Measurements from ENCODE around the gene SBK1. TPM values are rescaled to one million over a fixed set of nuclear protein-coding genes. Genes with fewer than 3 reads are reported as not detected.
A peak's percentile ranks its signal among the peaks of the same experiment; 100 is the strongest.

The SBK1 gene
- total RNA-seq, 1 donor from 2014 or later, result 7.0 TPM

DNA sequence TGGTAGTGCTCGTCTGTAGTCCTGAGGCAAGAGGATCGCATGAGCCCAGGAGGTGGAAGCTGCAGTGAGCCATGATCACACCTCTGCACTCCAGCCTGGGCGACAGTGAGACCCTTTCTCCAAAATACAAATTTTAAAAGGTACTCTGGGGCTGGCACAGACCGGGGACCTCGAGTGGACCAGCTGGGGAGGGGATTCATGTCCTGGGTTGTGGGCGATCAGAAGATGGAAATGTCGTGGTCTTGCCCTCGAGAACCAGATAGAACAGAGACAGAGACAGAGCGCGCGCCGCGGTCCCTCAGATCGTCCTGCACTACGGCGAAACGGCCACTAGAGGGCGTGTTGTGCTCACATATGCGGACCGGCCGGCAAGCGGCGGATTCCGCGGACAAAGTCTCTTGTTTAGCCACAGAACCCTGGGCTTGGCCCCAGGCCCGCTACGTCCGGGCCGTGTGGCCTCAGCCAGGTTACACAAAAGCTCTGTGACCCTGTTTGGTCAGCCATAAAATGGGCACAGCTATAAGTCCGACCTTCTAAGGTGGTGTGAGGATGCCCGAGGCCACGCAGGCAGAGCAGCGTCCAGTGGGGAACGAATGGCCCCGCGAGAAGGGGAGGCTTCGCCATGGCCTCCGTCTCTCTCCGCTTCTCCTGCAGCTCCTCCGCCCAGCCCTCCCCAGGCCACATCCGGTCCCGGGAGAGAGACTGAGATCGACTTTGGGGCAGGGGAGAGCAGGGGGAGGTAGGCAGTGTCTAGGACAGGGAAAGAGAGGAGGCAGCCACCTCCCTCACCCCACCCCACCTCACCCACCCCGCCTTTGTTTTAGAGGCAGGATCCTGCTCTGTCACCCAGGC lies 14.6 kb upstream of the SBK1 start:
- Histone ChIP-seq H2AFZ (ENCODE audit: low read depth, low read length) (peak overlapping the region; percentile 99), H3K9ac (ENCODE audit: low read length) (peak overlapping the region; percentile 78), H3K4me2 (ENCODE audit: low read length) (peak overlapping the region; percentile 95), H3K4me3 (ENCODE audit: insufficient read depth, low read depth, low read length) (peak overlapping the region; percentile 70), H3K36me3 (ENCODE audit: insufficient read depth, low read length) (no peaks in the 10 kb centered on the region), H3K27me3 (ENCODE audit: insufficient read depth, low read length) (peaks cover 5% of the 10 kb centered on the region), H3K9me3 (ENCODE audit: insufficient read depth, low read depth, low read length) (no peaks in the 10 kb centered on the region), H3K4me1 (ENCODE audit: insufficient read depth, low read length) (no peaks in the 10 kb centered on the region), H4K20me1 (ENCODE audit: insufficient read depth, low read length) (no peaks in the 10 kb centered on the region), H3K27ac (ENCODE audit: low read depth, low read length) (no peak overlapping the region), H3K79me2 (ENCODE audit: insufficient read depth, low read length) (no peaks in the 10 kb centered on the region)
- DNase-seq (ENCODE audit: low read depth) (peak; percentile 34), FAIRE-seq (no peak)
- H3K4me1 Mint-ChIP-seq (ENCODE audit: low read depth, unreplicated experiment), result no peaks in the 10 kb centered on the region
- H3K36me3 Mint-ChIP-seq (ENCODE audit: low read depth, unreplicated experiment), result no peaks in the 10 kb centered on the region
- no peaks in the 10 kb centered on the region for H3K9me3 Mint-ChIP-seq (ENCODE audit: unreplicated experiment)
- H3K27ac Mint-ChIP-seq (ENCODE audit: unreplicated experiment), result peak overlapping the region; percentile 53
- TF ChIP-seq, protein P1, sequence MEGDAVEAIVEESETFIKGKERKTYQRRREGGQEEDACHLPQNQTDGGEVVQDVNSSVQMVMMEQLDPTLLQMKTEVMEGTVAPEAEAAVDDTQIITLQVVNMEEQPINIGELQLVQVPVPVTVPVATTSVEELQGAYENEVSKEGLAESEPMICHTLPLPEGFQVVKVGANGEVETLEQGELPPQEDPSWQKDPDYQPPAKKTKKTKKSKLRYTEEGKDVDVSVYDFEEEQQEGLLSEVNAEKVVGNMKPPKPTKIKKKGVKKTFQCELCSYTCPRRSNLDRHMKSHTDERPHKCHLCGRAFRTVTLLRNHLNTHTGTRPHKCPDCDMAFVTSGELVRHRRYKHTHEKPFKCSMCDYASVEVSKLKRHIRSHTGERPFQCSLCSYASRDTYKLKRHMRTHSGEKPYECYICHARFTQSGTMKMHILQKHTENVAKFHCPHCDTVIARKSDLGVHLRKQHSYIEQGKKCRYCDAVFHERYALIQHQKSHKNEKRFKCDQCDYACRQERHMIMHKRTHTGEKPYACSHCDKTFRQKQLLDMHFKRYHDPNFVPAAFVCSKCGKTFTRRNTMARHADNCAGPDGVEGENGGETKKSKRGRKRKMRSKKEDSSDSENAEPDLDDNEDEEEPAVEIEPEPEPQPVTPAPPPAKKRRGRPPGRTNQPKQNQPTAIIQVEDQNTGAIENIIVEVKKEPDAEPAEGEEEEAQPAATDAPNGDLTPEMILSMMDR (IDR thresholded peaks at IDR 0.05; ENCODE audit: insufficient read depth, low read depth, low read length), result peak; percentile 81
- TF ChIP-seq EZH2 (IDR thresholded peaks at IDR 0.05; ENCODE audit: insufficient read depth, low read length), result no peak
- peaks cover 37% of the 10 kb centered on the region for H3K27me3 Mint-ChIP-seq (ENCODE audit: low read depth, unreplicated experiment)
- peak overlapping the region; percentile 74 for H3K4me3 Mint-ChIP-seq (ENCODE audit: unreplicated experiment)

DNA sequence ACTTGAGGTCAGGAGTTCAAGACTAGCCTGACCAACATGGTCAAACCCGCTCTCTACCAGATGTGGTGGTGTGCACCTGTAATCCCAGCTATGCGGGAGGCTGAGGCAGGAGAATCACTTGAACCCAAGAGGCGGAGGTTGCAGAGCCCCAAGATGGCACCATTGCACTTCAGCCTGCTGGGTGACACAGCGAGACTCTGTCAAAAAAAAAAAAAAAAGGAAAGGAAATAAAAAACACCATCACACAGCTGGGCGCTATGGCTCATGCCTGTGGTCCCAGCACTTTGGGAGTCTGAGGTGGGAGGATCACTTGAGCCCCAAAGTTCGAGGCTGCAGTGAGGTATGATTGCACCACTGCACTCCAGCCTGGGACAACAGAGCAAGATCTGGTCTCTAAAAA lies 13.3 kb upstream of the SBK1 start:
- no peak for FAIRE-seq
- H3K4me2 ChIP-seq (ENCODE audit: low read length), result no peak overlapping the region
- H3K4me3 ChIP-seq (ENCODE audit: insufficient read depth, low read depth, low read length), result no peak overlapping the region
- Mint-ChIP-seq H3K27ac (ENCODE audit: unreplicated experiment) (no peak overlapping the region), H3K4me1 (ENCODE audit: low read depth, unreplicated experiment) (no peaks in the 10 kb centered on the region), H3K27me3 (ENCODE audit: low read depth, unreplicated experiment) (peaks cover 33% of the 10 kb centered on the region), H3K36me3 (ENCODE audit: low read depth, unreplicated experiment) (no peaks in the 10 kb centered on the region), H3K4me3 (ENCODE audit: unreplicated experiment) (no peak overlapping the region), H3K9me3 (ENCODE audit: unreplicated experiment) (no peaks in the 10 kb centered on the region)
- H3K9ac ChIP-seq (ENCODE audit: low read length), result no peak overlapping the region
- no peak overlapping the region for H3K27ac ChIP-seq (ENCODE audit: low read depth, low read length)
- TF ChIP-seq EZH2 (IDR thresholded peaks at IDR 0.05; ENCODE audit: insufficient read depth, low read length), result no peak
- TF ChIP-seq, protein P1 (IDR thresholded peaks at IDR 0.05; ENCODE audit: insufficient read depth, low read depth, low read length), result no peak
- peaks cover 4% of the 10 kb centered on the region for H3K27me3 ChIP-seq (ENCODE audit: insufficient read depth, low read length)
- H3K4me1 ChIP-seq (ENCODE audit: insufficient read depth, low read length), result no peaks in the 10 kb centered on the region
- H4K20me1 ChIP-seq (ENCODE audit: insufficient read depth, low read length), result no peaks in the 10 kb centered on the region
- H3K9me3 ChIP-seq (ENCODE audit: insufficient read depth, low read depth, low read length), result no peaks in the 10 kb centered on the region
- H3K36me3 ChIP-seq (ENCODE audit: insufficient read depth, low read length), result no peaks in the 10 kb centered on the region
- H2AFZ ChIP-seq (ENCODE audit: low read depth, low read length), result no peak overlapping the region
- no peak for DNase-seq (ENCODE audit: low read depth)
- no peaks in the 10 kb centered on the region for H3K79me2 ChIP-seq (ENCODE audit: insufficient read depth, low read length)
